ENCODE data around the gene SLC35G6. TPM values are rescaled to one million over a fixed set of nuclear protein-coding genes. Genes with fewer than 3 reads are reported as not detected.
A peak's percentile ranks its signal among the peaks of the same experiment; 100 is the strongest.
"Not testable (repeated sequence)": the region's sequence is repeated elsewhere in the genome, so short reads cannot be mapped to it uniquely, and the experiment has no call there.

The SLC35G6 gene
- polyA plus RNA-seq, 3 donors = 0.26 TPM; not detected in 1

DNA sequence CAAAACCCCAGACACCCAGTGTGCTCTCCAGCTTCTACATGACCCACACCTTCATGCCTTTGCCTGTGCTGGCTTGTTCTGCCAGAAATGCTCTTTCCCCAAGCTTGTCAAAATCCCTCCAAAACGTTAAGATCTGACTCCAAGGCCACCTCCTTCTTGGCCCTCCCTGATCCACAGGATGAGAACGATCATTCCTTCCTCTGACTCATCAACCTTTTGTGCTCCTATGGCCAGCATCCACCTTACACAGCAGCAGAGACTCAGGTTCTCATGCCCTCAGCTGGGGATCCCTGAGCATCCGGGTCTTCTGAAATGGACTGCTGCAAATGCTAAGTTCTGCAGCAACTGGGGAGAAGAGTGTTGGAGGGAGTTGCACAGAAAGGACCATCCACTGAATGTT is 4.8 kb upstream of the SLC35G6 start:
- DNase-seq (ENCODE audit: extremely low read depth in 1 of 11, low read depth in 9 of 11, low spot score in 4 of 11) = no peak

DNA sequence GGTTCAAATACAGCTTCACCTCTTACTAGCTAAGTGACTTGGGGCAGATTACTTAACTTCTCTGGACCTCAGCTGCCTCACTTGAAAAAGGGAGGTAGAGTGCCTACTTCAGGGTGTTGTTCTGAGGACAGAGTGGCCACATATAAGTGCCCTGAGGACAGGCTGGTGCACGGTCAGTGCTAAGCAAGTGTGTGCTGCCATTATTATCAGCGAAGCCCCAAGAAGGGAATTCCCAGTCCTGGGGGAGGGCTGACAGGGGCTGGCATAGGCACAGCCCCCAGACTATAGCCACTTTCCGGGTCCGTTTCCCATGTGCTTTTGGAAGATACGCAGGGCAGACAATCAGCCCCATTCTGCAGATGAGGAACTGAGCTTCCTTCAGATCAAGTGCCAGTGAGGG is 4.3 kb upstream of the SLC35G6 start:
- DNase-seq (ENCODE audit: extremely low read depth in 1 of 11, low read depth in 9 of 11, low spot score in 4 of 11) = no peak

DNA sequence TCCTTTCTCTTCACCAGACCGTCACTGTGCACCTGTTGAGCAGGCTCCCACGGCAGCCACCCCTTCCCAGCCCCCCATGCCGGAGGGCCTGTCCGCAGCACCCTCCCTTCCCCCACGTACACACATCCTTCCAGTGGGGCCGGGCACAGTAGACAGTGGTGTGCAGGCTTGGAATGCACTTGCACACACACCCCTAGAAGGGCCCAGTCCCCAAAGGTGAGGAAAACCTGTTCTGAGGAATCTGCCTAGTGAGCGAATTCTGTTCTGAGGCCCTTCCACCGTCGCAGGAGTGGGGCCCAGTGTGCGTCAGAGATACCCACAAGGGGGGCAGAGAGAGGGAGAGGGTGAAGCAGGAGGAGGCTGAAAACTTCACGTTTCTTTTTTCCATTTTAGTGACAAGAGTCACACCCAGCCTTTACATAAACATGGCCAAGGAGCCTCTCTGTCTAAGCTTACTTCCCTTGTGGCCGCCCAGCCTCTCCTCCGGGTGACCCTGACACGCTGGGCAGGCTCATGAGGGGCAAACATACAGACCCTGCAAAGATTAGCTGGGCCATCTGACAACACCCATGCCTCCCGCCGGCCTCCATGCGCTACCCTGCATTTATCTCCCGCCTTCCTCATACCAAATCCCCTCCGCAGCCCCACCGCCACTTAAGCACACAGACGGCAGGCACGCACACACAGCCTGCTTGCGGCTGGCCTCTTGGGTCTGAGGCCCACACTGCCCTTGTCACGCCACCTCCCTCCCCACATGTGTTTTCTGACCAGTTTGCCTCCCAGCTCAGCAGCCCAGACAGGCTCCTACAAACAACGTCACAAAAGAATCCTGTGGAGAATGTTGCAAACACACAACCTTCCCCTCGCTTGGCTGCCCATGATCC is 3.6 kb upstream of the SLC35G6 start:
- peak in 3 of 11 donors; percentile 57 to 72 (median 62) for DNase-seq (ENCODE audit: extremely low read depth in 1 of 11, low read depth in 9 of 11, low spot score in 4 of 11)

DNA sequence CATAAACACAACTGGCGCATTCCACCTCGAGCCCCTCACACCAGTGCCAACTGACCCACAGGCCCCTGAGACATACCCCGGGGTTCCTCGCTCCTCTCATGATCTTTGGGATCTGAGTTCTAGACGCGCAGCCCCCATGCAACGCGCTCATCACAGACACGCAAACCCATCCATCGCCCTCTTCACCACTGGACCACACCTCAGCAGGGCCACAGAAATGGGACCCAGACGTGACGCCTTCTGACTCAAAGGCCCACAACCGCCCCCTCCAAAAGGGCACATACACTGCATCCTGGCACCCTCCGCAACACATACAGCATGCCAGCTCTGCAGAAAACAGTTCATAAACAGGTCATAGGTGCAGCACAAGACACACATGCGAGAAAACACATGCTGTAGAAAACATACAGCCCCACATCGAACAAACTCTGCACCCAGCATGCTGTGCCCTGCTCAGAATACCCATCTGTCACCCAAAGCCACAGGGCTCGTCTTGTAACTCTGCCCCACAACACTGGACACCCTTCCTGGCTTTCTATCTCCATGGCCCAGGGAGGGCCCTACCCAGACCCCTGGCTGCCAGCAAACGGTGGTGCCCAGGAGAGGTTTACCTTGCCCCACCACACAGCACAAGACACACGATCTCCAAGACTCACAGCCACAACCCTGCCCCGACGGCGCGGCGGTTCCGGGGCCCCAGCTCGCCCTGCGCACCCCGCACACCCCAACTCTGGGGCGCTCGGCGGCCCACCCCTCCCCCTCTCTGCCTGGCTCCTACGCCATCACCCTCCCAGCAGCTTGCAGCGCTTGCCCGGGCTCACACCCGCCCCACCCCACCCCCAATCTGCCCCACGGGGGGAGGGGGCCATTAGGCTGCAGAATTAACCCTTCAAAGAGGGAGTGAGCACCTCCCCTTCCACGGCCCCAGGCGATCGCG is 2.7 kb upstream of the SLC35G6 start:
- peak in 1 of 11 donors; percentile 21 for DNase-seq (ENCODE audit: extremely low read depth in 1 of 11, low read depth in 9 of 11, low spot score in 4 of 11)

DNA sequence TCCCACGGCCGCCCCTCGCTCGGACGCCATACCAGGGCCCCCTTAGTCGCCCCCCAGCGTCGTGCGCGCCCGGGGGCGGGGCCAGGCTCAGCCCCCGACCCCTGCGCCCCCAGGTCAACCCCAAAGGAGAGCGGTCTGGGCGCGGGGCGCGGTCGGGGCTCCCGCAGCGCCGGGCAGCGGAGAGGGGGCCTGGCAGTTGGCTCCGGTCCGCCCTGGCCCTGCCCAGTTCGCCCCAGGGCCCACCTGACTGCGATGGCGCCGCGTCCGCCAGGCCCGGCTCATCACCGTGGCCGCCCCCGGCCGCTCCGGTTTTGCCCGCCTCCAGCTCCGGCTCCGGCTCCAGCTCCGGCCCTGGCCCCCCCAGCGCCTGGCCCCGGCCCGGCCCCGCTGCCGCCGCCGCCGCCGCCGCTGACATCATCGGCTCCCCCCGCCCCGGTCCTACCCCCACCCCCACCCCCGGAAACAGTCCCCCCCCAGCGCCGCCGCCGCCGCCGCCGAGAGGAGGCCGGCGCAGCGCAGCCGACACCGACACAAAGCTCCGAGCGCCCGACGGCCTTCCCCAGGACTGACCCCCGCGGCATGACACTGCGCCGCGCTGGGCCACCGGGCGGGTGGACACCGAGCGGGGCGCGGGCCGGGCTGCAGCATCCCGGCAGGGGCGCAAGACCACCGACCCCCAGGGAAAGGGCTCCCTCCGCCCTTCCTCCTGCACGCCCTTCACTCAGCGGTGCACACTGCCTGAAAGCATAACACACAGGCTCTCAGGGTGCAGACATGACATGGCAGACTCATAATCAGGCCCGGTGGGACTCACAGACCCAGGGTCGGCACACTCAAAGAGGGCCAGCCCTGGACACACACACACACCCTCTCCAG is 1.8 kb upstream of the SLC35G6 start, which contains the start of gene ZBTB4:
Gene ZBTB4 (minus strand): TSS at position 419 of the 876 bp plus-strand sequence. CDS start 12,830 bp downstream, outside the sequence.
- DNase-seq (ENCODE audit: extremely low read depth in 1 of 11, low read depth in 9 of 11, low spot score in 4 of 11) = peak in 2 of 11 donors; percentile 27 to 50

DNA sequence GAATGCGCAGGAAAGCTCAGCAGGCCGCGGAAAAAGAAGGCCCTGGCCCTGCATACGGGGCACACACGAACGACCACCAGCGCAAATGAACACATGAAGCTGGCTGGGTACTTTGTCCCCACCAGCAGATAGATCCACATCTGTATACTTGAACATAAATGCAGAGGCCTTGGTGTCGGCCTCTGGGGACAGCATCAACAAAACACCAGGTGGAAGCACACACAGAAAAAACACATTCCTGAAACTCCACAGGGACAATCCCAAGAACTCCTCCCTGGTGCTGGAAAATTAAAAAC is 1.2 kb upstream of the SLC35G6 start:
- no peak for DNase-seq (ENCODE audit: extremely low read depth in 1 of 11, low read depth in 9 of 11, low spot score in 4 of 11)

DNA sequence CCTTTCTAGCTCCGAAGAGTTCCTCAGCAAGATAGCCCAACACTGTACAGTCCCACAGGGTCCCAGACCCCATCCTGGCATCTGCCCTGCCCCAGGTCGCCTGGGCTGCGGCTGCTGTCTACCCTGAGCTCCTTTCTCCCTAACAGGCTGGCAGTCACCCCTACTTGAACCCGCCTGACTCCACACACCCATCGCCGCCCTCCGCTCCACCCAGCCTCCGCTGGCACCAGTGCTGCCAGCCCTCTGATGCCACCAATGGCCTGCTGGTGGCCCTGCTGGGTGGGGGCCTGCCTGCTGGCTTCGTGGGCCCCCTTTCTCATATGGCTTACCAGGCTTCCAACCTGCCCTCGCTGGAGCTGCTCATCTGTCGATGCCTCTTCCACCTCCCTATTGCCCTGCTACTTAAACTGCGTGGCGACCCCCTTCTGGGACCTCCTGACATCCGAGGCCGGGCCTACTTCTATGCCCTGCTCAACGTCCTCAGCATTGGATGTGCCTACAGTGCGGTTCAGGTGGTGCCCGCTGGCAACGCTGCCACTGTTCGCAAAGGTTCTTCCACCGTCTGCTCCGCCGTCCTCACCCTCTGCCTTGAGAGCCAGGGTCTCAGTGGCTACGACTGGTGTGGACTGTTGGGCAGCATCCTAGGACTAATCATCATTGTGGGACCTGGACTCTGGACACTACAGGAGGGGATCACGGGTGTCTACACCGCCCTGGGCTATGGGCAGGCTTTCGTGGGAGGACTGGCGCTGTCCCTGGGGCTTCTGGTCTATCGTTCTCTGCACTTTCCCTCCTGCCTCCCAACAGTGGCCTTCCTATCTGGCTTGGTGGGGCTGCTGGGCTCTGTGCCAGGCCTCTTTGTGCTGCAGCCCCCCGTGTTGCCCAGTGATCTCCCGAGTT is 846 bp downstream of the SLC35G6 start:
- DNase-seq (ENCODE audit: extremely low read depth in 1 of 11, low read depth in 9 of 11, low spot score in 4 of 11) = not testable (repeated sequence)

DNA sequence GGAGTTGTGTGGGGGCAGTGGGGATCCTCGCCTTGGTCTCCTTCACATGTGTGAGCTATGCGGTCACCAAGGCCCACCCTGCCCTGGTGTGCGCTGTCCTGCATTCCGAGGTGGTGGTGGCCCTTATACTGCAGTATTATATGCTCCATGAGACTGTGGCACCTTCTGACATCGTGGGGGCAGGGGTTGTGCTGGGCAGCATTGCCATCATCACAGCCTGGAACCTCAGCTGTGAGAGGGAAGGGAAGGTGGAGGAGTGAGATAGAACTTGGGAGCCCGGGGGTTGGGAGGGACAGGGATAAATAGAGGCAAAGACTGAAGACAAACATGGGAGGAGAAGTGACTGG is 1.5 kb downstream of the SLC35G6 start:
- DNase-seq (ENCODE audit: extremely low read depth in 1 of 11, low read depth in 9 of 11, low spot score in 4 of 11) = not testable (repeated sequence)

DNA sequence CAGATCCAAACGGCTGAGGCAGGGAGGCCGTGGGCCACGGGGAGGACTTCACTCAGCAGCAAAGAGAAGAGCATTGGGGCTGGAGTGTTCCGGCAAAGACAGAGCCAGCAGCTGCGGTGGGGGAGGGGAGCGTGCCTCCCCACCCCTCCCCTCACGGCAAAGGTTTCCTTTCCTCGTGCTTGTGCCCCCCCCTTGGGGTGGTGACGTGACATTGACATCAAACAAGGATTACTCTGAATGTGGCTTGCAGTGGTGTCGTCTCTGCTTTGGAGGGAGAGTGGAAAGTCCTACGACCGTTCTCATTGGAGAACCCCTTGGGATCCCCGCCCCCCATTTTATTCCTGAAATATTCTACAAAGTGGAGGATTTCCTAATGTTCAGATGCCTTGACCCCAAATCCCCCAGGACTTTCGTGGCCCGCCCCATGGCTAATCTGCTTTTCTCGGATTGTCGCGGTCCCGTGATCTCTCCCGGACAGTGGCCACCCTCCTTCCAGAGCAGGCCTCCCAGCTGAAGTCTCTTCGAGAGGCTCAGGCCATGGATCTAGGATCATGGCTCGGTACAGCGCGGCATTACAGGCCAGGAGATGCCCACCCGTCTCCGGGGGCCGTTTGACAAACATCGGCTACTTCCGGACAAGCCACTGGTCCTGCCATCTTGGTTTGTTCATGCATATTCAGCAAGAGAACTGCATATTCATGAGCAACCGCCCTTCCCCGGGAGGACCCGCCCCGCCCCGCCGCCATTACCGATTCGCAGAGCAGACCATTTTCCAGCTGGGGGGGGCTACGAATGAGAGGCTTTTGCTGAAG is 2.2 kb downstream of the SLC35G6 start:
- peak in 10 of 11 donors; percentile 72 to 91 (median 82) for DNase-seq (ENCODE audit: extremely low read depth in 1 of 11, low read depth in 9 of 11, low spot score in 4 of 11)

DNA sequence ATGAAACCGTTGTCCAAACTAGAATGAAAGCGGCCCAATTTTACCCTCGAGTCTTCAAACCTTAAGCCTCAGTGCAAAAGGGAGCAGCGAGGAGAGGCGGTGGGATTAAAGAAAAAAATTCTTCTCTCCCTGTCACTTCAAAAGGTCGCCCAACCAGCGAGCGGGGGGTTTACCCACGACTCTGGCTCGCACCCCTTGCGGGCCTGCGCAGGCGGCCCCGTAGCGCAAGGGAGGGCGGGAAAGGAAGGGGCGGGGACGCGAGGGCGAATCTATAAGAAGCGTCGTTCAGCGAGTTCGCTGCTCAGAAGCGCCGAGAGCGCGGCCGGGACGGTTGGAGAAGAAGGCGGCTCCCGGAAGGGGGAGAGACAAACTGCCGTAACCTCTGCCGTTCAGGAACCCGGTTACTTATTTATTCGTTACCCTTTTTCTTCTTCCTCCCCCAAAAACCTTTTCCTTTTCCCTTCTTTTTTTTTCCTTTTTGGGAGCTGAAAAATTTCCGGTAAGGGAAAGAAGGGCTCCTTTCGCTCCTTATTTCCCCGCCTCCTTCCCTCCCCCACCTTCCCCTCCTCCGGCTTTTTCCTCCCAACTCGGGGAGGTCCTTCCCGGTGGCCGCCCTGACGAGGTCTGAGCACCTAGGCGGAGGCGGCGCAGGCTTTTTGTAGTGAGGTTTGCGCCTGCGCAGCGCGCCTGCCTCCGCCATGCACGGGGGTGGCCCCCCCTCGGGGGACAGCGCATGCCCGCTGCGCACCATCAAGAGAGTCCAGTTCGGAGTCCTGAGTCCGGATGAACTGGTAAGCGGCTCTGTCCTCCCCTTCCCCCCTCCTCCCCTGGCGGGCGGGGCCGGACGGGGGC is 3.0 kb downstream of the SLC35G6 start, which contains the start of gene POLR2A:
Gene POLR2A (plus strand): TSS at position 300 of the 852 bp plus-strand sequence.
- peak; percentile 94 to 98 (median 96) for DNase-seq (ENCODE audit: extremely low read depth in 1 of 11, low read depth in 9 of 11, low spot score in 4 of 11)

DNA sequence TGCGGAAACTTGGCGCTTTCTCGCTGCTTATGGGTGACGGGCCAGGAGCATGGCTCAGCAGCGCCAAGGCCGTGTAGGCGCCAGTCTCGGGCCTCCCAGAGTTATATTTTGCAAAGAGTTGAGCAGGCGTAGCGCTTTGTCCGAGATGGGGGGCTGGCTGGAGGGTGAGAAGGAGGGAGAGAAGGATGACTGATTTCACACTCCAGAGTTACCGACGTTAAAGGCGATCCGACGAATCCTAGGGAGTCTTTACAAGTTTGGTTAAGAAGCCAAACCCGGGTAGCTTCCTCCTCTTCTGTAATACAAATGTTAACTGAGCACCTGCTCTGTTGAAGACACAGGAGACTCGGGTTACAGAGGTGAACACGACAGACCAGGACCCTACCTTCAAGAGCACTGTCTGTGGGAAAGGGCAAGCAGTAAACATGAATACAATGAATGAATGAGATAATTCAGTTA is 3.7 kb downstream of the SLC35G6 start:
- no peak for DNase-seq (ENCODE audit: extremely low read depth in 1 of 11, low read depth in 9 of 11, low spot score in 4 of 11)

DNA sequence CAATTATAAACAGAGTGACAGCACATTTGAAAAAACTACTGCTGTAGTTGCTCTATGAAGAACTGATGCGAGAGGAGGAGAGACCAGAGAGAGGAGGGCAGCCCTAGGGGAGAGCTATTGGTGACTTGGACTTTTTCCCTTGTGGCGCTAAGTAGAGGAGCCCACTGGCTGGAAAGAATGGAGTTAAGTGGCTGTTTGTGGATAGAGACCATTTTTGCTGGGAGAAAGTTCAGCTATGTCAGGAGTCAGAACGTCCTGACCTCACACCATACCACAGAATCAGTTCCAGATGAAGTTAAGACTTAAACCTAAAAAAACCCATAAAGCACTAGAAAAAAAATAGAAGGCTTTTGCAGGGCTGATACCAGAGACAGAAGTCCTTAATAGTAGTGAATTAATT is 4.9 kb downstream of the SLC35G6 start:
- DNase-seq (ENCODE audit: extremely low read depth in 1 of 11, low read depth in 9 of 11, low spot score in 4 of 11) = no peak

DNA sequence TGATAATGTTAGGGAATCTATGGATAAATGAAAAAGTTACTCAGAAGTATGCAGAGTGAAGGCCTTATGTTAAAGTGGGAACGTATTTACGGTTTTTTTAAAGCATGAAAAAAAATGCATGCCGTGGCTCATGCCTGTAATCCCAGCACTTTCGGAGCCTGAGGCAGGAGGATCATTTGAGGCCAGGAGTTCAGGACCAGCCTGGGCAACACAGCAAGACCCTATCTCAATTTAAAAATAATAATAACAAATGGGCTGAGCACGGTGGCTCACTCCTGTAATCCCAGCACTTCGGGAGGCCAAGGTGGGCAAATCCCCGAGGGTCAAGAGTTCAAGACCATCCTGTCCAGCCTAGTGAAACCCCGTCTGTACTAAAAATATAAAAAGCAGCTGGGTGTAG is 8.9 kb downstream of the SLC35G6 start:
- DNase-seq (ENCODE audit: extremely low read depth in 1 of 11, low read depth in 9 of 11, low spot score in 4 of 11) = no peak

DNA sequence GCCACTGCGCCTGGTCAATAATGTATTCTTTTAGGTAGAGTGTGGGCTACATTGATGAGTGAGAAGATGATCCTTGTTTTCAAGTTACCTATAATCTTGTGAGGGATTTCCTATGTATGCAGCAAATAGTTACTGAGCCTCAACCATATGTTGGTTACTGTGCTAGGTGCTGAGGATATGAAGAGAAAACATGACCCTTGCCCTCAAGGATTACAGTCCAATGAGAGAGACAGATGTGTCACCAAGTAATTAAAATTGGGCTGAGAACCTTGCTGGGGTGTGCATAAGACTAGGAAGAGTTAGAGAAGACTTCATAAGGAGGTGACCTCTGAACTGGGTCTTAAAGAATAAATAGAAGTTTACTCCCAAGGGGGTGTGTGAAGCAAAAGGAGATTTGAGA is 10.3 kb downstream of the SLC35G6 start:
- DNase-seq (ENCODE audit: extremely low read depth in 1 of 11, low read depth in 9 of 11, low spot score in 4 of 11) = no peak

DNA sequence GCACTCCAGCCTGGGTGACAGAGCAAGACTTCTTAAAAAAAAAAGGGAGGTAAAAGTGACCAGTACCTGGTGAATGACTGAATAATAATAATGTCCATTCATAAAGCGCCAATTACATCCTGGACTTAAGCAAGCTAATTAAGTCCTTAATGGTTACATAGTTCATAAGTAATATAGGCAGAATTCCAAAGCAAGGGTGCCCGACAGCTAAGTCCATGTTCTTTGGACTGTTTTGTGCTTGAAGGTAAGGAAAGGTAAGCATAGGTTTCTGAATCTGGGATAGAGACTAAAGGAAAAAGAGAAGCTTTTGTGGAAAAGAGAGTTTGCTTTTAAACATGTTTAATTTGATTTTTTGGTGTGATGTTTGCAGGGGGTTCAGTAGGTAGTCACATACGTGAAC is 12.7 kb downstream of the SLC35G6 start:
- DNase-seq (ENCODE audit: extremely low read depth in 1 of 11, low read depth in 9 of 11, low spot score in 4 of 11) = no peak

DNA sequence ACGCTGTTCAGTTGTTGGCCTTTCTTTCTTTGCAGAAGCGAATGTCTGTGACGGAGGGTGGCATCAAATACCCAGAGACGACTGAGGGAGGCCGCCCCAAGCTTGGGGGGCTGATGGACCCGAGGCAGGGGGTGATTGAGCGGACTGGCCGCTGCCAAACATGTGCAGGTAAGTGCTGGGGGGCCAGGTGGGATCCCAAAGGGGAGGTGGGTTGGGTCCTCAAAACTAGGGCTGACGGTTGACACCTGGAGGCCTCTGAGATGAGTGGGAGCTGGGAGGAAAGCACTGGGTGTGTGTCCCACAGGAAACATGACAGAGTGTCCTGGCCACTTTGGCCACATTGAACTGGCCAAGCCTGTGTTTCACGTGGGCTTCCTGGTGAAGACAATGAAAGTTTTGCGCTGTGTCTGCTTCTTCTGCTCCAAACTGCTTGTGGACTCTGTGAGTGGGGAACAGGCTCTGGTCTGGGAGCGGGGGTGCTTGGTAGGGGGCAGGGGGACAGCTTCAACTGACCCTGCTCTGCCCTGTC is 14.7 kb downstream of the SLC35G6 start:
- DNase-seq (ENCODE audit: extremely low read depth in 1 of 11, low read depth in 9 of 11, low spot score in 4 of 11) = no peak
